HepG2 (cell line): ENCODE measurements around the gene ETV6. TPM values are rescaled to one million over a fixed set of nuclear protein-coding genes. Genes with fewer than 3 reads are reported as not detected.

Experiments used
- ATAC-seq: fragments of 200-7000 bp; cut with Tn5 transposase; 3 replicates; pipeline ENCODE4 v1.9.1; 2020; ENCODE audit warnings: mild to moderate bottlenecking, moderate library complexity
- BruUV-seq: library from RNA; stranded (reverse); fragments of 400-500 nt; replicated peaks from 2 replicates; lab custom pipeline; 2021; lab: Mats Ljungman, UMichigan
- CTCF ChIA-PET: fragments of 300-600 bp; formaldehyde crosslinking; extraction: SDS; loops from one replicate; lab custom pipeline; 2021; ENCODE audit warnings: low total read pairs, inconsistent platforms, low intra/inter-chr PET ratio; lab: Yijun Ruan, JAX
- POLR2A ChIA-PET: fragments of 350-600 bp; sonication (Branson Sonifier 250); formaldehyde crosslinking; loops from one replicate; lab custom pipeline; 2020; ENCODE audit warnings: antibody characterized with exemption, inconsistent platforms; lab: Yijun Ruan, JAX
- DNase-seq: peaks from one replicate; pipeline ENCODE4 v3.0.0-alpha.2; 2015; ENCODE audit warnings: low spot score
- FAIRE-seq: peaks from 3 replicates; lab custom pipeline; 2011; peaks lifted over from hg19 to GRCh38; lab: Jason Lieb, UNC
- H2AFZ ChIP-seq: one replicate; pipeline ENCODE4 v1.6.1; 2011; ENCODE audit warnings: low read length, inconsistent platforms
- H3K27ac ChIP-seq: fragments of 300-600 bp; 3 replicates; pipeline ENCODE4 v1.8.0; 2011; ENCODE audit warnings: mixed run types, mild to moderate bottlenecking, mixed read lengths, low read length, inconsistent platforms; ENCODE audit not compliant: insufficient read depth; ENCODE audit errors: extremely low read length
- H3K27me3 ChIP-seq, 2 experiments: fragments of 200-600 bp in 1 of 2; 2 replicates in 1 of 2; 3 replicates in 1 of 2; pipeline versions ENCODE4 v1.6.0 to v1.8.0; 2011; ENCODE audit warnings: low read length in 2 of 2, mild to moderate bottlenecking in 2 of 2, moderate library complexity in 2 of 2, inconsistent platforms in 1 of 2; ENCODE audit not compliant: insufficient read depth in 2 of 2, control insufficient read depth in 1 of 2
- H3K36me3 ChIP-seq, 2 experiments: fragments of 200-600 bp in 1 of 2; replicated peaks in 1 of 2; 2 replicates in 1 of 2; 3 replicates in 1 of 2; pipeline versions ENCODE4 v1.5.1 to v1.8.0; 2011; ENCODE audit warnings: low read length in 2 of 2, inconsistent platforms in 1 of 2; ENCODE audit not compliant: insufficient read depth in 2 of 2, control insufficient read depth in 1 of 2
- H3K4me1 ChIP-seq: 2 replicates; pipeline ENCODE4 v1.5.1; 2012; ENCODE audit warnings: low read length, inconsistent platforms; ENCODE audit not compliant: insufficient read depth
- H3K4me2 ChIP-seq: 2 replicates; pipeline ENCODE4 v1.6.0; 2011; ENCODE audit warnings: low read depth, low read length, inconsistent platforms
- H3K4me3 ChIP-seq, 3 experiments: fragments of 200-600 bp in 1 of 3; sonication (generic), shearing (Covaris generic) in 1 of 3; replicated peaks in 1 of 3; 2 replicates each; pipeline ENCODE4 v1.5.1; 2011 to 2016; ENCODE audit warnings: low read length in 3 of 3, inconsistent platforms in 2 of 3, low read depth in 2 of 3, mild to moderate bottlenecking in 2 of 3, control low read depth in 1 of 3, mixed read lengths in 1 of 3; ENCODE audit not compliant: insufficient read depth in 1 of 3
- H3K79me2 ChIP-seq: one replicate; pipeline ENCODE4 v1.6.1; 2011; ENCODE audit warnings: low read length, inconsistent platforms; ENCODE audit not compliant: insufficient read depth
- H3K9ac ChIP-seq: 2 replicates; pipeline ENCODE4 v1.6.0; 2011; ENCODE audit warnings: mild to moderate bottlenecking, low read depth, low read length, inconsistent platforms; ENCODE audit not compliant: insufficient read depth
- H3K9me3 ChIP-seq: 2 replicates; pipeline ENCODE4 v1.5.1; 2012; ENCODE audit warnings: mild to moderate bottlenecking, low read length
- H4K20me1 ChIP-seq: 2 replicates; pipeline ENCODE4 v1.6.0; 2011; ENCODE audit warnings: inconsistent platforms, mild to moderate bottlenecking, low read length, moderate library complexity; ENCODE audit not compliant: insufficient read depth
- JUNB ChIP-seq: sonication (generic); formaldehyde crosslinking; IDR thresholded peaks from 2 replicates; pipeline ENCODE4 v1.8.0; 2022; ENCODE audit warnings: missing genetic modification reagents, mild to moderate bottlenecking, borderline replicate concordance
- MAFF ChIP-seq: IDR thresholded peaks from 2 replicates; pipeline ENCODE4 v1.6.1; 2011; ENCODE audit warnings: low read depth, low read length, improper control_type of control experiment
- PTBP1 ChIP-seq: fragments of 200-400 bp; formaldehyde crosslinking; IDR thresholded peaks from 2 replicates; pipeline ENCODE4 v1.6.1; 2018; ENCODE audit warnings: low read length, low read depth; ENCODE audit not compliant: poor library complexity, severe bottlenecking
- ZBTB1 ChIP-seq: sonication (generic); formaldehyde crosslinking; IDR thresholded peaks from 2 replicates; pipeline ENCODE4 v1.4.0; 2020; ENCODE audit warnings: missing genetic modification reagents, borderline replicate concordance
- ZNF367 ChIP-seq: sonication (generic); formaldehyde crosslinking; IDR thresholded peaks from 2 replicates; pipeline ENCODE4 v1.4.0; 2020; ENCODE audit warnings: missing genetic modification reagents, borderline replicate concordance
- ZNF546 ChIP-seq: sonication (generic); formaldehyde crosslinking; conservative IDR thresholded peaks from 2 replicates; pipeline ENCODE4 v1.8.1; 2023; ENCODE audit warnings: mild to moderate bottlenecking, missing genetic modification reagents
- ZNF720 ChIP-seq: sonication (generic); formaldehyde crosslinking; IDR thresholded peaks from 2 replicates; pipeline ENCODE4 v1.4.0; 2020; ENCODE audit warnings: missing genetic modification reagents
- WGBS: methylation state at CpG from one replicate; pipeline ENCODE4 v1.1.6; 2017; ENCODE audit warnings: low lambda C conversion rate; 5-methylcytosine and 5-hydroxymethylcytosine counted together
- in situ Hi-C: cut with HindIII; loops from 2 replicates; pipeline ENCODE4 v1.10.0; 2017; ENCODE audit warnings: low pct_unique_long_range_greater_than_20kb; ENCODE audit not compliant: extremely low pct_ligation_motif_present
- intact Hi-C: fragments of 100-400 bp; cut with micrococcal nuclease; formaldehyde crosslinking; loops from one replicate; pipeline ENCODE4 v1.10.0; 2022; ENCODE audit not compliant: unreplicated experiment
- polyA plus RNA-seq, 8 experiments: library from polyadenylated mRNA; depleted of rRNA in 3 of 8; stranded (reverse) in 7 of 8; unstranded in 1 of 8; fragments of >200 nt; fragmentation: Illumina TruSeq in 4 of 8; extraction: Trizol in 4 of 8; gene quantifications; 2 replicates each; pipeline versions ENCODE4 v1.2.1 to v1.2.3, GENCODE V29; 2011 to 2016; ENCODE audit warnings: low read depth in 4 of 8, missing spikeins in 1 of 8, mixed read lengths in 1 of 8; ENCODE audit not compliant: insufficient read depth in 1 of 8
- total RNA-seq, 5 experiments: library from RNA; depleted of rRNA; stranded (reverse); fragments of >200 nt; fragmentation: Illumina TruSeq; extraction: Trizol; gene quantifications; 2 replicates each; pipeline ENCODE4 v1.2.3, GENCODE V29; 2016; ENCODE audit warnings: low read depth in 1 of 5
- TF ChIP-seq, protein P1 (sequence below): sonication (generic); formaldehyde crosslinking; IDR thresholded peaks from 2 replicates; pipeline ENCODE4 v1.4.0; 2020; ENCODE audit warnings: mild to moderate bottlenecking, low read depth, missing genetic modification reagents
- TF ChIP-seq, protein P2 (sequence below): sonication (generic); formaldehyde crosslinking; IDR thresholded peaks from 2 replicates; pipeline ENCODE4; 2020; ENCODE audit warnings: missing genetic modification reagents, mild to moderate bottlenecking, borderline replicate concordance
- TF ChIP-seq, protein P3 (sequence below): sonication (generic); formaldehyde crosslinking; IDR thresholded peaks from 2 replicates; pipeline ENCODE4 v1.4.0; 2020; ENCODE audit warnings: mild to moderate bottlenecking, missing genetic modification reagents, borderline replicate concordance
- TF ChIP-seq, protein P4 (sequence below): sonication (generic); formaldehyde crosslinking; IDR thresholded peaks from 2 replicates; pipeline ENCODE4 v1.8.1; 2023; ENCODE audit warnings: mild to moderate bottlenecking, missing genetic modification reagents, borderline replicate concordance

The ETV6 gene
- total and polyA plus RNA-seq, 2 of the 13 experiments (the other 11 are each of a cell fraction or from before 2014, with no cell fraction given) = 2.2 to 3.0 TPM

DNA sequence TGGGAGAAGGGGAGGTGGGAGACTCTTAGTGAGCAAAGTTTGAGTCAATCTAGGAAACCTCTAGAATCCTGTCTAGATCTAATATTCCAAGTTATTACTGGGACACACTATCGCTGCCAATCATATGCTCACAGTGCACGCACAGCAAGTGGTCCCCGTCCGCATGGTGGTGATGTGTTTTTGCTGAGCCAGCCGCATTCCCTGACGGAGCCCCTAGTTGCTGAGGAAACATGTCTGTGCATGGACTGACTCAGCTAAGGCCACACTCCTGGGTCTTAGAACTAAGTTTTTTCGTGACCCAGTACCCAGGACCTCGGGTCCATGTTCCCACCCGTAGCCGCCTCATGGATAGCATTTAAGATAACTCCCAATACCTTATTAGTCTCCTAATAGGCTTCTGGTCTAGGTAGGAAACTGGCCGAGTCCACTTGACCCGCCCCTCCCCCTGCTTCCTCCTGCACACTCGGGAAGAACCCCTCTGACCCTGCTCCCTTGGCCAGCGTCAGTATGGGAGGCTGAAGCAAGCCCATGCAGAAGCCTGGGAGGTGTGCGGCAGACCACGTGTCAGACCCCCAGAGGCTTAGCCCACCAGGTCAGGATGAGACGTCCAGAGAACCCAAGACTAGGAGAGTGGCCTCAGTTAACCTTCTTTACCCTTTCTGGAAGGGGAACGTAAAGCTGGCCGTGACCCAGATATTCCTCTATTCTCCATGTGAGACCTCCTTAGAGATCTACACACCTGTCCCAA lies 200.5 kb downstream of the ETV6 start:
- ChIA-PET POLR2A (no interaction called here), CTCF (no interaction called here)
- H3K9ac ChIP-seq = no peak overlapping the region
- intact Hi-C loops = no loop called here
- no peaks in the 10 kb centered on the region for H3K9me3 ChIP-seq
- FAIRE-seq (no peak), ATAC-seq (no peak), DNase-seq (no peak)
- no peak overlapping the region for H2AFZ ChIP-seq
- H4K20me1 ChIP-seq = no peaks in the 10 kb centered on the region
- no peak overlapping the region for H3K4me3 ChIP-seq
- TF ChIP-seq, protein P1, sequence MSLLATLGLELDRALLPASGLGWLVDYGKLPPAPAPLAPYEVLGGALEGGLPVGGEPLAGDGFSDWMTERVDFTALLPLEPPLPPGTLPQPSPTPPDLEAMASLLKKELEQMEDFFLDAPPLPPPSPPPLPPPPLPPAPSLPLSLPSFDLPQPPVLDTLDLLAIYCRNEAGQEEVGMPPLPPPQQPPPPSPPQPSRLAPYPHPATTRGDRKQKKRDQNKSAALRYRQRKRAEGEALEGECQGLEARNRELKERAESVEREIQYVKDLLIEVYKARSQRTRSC = no peak
- TF ChIP-seq ZNF720 (no peak), ZNF367 (CRISPR knock-in tag) (no peak), ZNF546 (CRISPR knock-in tag) (no peak), MAFF (no peak), PTBP1 (no peak), JUNB (no peak), ZBTB1 (CRISPR knock-in tag) (no peak)
- TF ChIP-seq, protein P2, sequence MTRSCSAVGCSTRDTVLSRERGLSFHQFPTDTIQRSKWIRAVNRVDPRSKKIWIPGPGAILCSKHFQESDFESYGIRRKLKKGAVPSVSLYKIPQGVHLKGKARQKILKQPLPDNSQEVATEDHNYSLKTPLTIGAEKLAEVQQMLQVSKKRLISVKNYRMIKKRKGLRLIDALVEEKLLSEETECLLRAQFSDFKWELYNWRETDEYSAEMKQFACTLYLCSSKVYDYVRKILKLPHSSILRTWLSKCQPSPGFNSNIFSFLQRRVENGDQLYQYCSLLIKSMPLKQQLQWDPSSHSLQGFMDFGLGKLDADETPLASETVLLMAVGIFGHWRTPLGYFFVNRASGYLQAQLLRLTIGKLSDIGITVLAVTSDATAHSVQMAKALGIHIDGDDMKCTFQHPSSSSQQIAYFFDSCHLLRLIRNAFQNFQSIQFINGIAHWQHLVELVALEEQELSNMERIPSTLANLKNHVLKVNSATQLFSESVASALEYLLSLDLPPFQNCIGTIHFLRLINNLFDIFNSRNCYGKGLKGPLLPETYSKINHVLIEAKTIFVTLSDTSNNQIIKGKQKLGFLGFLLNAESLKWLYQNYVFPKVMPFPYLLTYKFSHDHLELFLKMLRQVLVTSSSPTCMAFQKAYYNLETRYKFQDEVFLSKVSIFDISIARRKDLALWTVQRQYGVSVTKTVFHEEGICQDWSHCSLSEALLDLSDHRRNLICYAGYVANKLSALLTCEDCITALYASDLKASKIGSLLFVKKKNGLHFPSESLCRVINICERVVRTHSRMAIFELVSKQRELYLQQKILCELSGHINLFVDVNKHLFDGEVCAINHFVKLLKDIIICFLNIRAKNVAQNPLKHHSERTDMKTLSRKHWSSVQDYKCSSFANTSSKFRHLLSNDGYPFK (CRISPR knock-in tag) = no peak
- TF ChIP-seq, protein P3, sequence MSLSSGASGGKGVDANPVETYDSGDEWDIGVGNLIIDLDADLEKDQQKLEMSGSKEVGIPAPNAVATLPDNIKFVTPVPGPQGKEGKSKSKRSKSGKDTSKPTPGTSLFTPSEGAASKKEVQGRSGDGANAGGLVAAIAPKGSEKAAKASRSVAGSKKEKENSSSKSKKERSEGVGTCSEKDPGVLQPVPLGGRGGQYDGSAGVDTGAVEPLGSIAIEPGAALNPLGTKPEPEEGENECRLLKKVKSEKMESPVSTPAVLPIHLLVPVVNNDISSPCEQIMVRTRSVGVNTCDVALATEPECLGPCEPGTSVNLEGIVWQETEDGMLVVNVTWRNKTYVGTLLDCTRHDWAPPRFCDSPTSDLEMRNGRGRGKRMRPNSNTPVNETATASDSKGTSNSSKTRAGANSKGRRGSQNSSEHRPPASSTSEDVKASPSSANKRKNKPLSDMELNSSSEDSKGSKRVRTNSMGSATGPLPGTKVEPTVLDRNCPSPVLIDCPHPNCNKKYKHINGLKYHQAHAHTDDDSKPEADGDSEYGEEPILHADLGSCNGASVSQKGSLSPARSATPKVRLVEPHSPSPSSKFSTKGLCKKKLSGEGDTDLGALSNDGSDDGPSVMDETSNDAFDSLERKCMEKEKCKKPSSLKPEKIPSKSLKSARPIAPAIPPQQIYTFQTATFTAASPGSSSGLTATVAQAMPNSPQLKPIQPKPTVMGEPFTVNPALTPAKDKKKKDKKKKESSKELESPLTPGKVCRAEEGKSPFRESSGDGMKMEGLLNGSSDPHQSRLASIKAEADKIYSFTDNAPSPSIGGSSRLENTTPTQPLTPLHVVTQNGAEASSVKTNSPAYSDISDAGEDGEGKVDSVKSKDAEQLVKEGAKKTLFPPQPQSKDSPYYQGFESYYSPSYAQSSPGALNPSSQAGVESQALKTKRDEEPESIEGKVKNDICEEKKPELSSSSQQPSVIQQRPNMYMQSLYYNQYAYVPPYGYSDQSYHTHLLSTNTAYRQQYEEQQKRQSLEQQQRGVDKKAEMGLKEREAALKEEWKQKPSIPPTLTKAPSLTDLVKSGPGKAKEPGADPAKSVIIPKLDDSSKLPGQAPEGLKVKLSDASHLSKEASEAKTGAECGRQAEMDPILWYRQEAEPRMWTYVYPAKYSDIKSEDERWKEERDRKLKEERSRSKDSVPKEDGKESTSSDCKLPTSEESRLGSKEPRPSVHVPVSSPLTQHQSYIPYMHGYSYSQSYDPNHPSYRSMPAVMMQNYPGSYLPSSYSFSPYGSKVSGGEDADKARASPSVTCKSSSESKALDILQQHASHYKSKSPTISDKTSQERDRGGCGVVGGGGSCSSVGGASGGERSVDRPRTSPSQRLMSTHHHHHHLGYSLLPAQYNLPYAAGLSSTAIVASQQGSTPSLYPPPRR (CRISPR knock-in tag) = no peak
- TF ChIP-seq, protein P4, sequence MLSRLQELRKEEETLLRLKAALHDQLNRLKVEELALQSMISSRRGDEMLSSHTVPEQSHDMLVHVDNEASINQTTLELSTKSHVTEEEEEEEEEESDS = no peak
- H3K36me3 ChIP-seq = 0 out of 5 replicates have a peak, but pooled peaks cover 0 to 5% of the 10 kb centered on the region in 2 experiments
- in situ Hi-C loops = no loop called here
- WGBS = 95% methylated on average over 16 of the region's 19 CpGs
- H3K27ac ChIP-seq = no peak overlapping the region
- H3K79me2 ChIP-seq = no peaks in the 10 kb centered on the region
- BruUV-seq = no TSS peak
- no peak overlapping the region for H3K4me2 ChIP-seq
- peaks cover 20% of the 10 kb centered on the region for H3K4me1 ChIP-seq
- no peaks in the 10 kb centered on the region for H3K27me3 ChIP-seq
